ENCODE data around the gene ETV1.

The ETV1 gene

GRCh38 chr7:13986208-13986607 lies 3.3 kb downstream of the ETV1 start:
- no peak for DNase-seq

- no peak for DNase-seq
Measured at GRCh38 chr7:13984831-13985685, 4.4 kb downstream of the ETV1 start.

DNA sequence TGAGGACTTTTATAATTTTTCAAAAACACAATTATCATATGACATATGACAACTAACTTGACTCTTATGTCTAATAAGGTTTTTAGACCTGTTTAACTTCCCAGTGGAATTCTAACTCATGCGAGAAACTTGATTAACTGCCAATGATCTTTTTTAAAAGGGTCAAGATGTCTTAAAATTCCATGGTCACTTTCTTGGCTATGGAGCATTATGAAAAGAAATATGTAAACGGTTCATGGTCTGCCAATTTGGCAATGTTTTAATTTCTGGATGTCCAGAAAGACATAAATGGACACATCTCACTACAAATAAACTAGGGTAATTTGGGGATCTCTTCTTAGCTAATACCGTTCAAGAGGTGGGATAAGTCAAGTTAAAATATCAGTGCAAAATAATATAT lies 5.4 kb downstream of the ETV1 start:
- DNase-seq: no peak

DNA sequence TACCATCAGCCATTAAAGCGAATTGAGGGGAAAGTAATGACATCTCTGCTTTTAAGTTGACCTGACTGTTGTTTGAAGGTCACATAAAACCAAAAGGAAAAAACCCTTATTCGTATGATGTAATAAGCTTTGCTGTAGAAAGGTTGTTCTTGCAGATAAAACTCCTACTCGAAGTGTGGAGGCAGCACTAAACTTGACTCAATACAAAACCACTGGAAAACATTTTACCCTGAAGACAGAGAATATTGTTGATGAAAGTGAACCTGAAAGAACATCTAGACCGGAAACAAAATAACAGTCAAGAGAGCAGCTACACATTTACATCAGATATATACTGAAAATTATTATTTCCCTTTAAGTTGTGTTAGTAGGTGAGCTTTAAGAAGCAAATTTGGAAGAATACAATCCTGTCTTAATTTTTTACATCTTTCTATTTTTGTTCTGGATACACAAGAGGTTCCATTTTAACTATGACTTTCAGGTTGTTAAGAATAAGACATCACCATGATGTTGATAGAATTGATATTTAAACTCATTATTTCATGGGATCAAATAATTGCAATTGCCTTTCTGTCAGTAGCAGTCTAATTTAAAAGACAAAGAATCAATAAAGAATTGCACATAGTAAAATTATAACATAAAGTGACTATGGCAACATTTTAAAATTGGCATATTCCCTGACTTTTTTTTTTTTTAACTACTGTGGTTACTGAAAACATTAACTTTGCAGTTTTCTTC lies 6.4 kb downstream of the ETV1 start:
- DNase-seq: no peak

- no peak for DNase-seq
Measured at GRCh38 chr7:13981070-13981469, 8.4 kb downstream of the ETV1 start.

DNA sequence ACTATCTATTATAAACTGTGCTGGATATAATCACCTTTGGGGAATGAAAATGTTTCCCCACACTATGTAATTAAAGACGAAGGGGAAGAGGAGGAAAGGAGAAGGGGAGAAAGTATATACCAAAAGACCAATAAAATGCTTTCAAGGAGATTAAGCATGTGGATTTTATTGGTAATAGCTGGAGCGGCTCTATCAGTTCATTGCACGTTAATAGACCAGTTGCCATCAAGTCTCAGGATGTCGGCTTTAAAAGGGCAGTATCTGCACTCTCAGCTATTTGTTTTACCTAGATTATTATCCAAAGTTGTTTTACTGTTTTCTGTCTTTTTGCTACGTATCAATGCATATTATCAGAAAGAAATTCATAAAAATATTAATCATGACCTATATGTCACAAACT lies 9.0 kb downstream of the ETV1 start:
- no peak for DNase-seq

DNA sequence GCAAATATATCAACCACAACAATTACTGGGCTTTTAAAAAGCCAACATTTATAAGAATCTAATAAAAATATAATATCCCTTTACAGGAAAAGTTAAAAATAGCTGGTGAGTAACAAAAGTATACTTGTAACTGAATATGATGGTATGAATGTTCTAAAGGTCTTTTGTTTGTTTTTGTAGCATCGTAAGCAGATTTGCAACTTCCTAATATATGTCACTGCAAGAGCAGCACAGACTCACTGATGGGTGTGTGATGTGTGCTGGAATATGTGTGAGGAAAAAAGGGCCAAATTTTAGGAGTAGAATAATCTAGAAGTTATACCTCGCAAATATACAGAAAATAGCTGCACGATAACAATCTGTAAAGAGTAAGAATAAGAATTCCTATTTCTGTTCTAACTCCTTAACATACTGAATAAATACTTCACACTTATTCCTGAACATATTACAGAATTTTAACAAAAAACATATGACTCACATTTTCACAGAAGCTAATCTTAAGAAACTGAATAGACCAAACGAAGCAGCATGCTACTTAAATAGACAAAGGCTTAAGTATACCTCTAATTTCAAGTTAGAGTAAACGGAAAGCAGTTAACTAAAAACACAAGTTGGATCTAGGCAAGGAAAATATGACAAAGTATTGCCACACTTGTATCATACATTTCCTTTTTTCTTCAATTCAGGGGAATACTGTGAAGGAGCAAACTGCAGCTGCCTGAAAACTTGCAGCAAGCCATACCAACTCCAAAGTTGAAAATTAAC lies 9.6 kb downstream of the ETV1 start:
- no peak for DNase-seq

- no peak for DNase-seq
Measured at GRCh38 chr7:13976594-13976993, 12.9 kb downstream of the ETV1 start.

- no peak for DNase-seq
Measured at GRCh38 chr7:13965077-13965476, 24.4 kb downstream of the ETV1 start.

- DNase-seq: no peak
Measured at GRCh38 chr7:13963925-13964324, 25.5 kb downstream of the ETV1 start.

GRCh38 chr7:13955494-13955893 lies 34.0 kb downstream of the ETV1 start:
- DNase-seq: no peak

DNA sequence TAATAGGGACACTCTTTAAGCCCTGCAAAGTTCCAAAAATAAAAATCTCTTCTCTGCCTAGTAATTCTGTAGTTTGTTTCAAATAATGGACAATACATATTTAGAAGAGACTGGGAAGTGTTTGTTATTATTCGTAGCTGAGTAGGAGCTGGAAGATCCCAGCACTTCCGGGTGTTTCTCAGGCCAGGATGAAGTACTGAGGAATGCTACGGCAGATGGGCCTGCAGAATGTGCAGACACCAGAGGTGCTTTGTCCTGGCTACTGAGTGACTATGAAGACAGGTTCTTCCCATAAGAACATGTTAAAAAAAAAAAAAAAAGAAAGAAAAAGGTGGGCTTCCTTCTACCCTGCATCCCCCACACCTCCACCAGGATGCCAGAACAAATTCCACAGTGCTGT lies 36.1 kb downstream of the ETV1 start:
- no peak for DNase-seq

DNA sequence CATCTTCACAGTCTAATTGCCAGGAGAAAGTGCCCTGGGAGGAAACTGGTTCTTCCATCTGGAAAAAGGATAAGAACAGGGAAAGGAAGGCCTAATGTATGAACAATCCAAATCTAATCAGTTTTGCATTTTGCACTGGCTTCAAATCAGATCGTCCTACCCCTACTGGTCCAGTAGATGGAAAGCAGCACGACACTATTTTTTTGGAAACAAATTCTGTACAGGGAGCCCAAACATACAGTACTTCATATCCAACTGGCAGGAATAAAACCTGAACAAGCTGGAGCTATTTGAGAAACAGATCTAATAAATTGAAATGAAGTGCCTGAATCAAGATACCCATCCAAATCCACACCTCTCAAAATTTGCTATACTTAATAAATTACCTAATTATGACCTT lies 36.5 kb downstream of the ETV1 start:
- DNase-seq: no peak

DNA sequence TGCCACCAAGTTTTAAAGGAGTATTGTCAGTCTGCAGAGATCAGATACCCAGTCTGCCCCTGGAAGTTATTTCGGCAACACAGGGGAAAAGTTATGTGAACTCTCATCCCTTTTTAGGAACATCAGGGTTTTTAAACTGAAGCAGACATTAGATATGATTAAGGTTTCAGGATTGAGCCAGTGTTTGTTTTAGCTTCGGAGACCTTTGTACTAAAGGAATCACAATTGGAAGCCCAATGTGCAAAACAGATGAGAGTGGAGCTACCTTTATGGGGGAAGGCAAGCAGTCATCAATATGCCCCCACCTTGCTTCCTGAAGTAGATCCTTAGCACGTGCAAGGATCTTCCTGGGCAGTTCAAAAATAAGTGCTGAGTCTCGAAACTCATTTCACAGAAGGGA lies 39.5 kb downstream of the ETV1 start:
- no peak for DNase-seq

- peak; percentile 69 for DNase-seq
Measured at GRCh38 chr7:13949445-13949844, 40.0 kb downstream of the ETV1 start.

- DNase-seq: no peak
Measured at GRCh38 chr7:13948019-13948801, 41.3 kb downstream of the ETV1 start.

- no peak for DNase-seq
Measured at GRCh38 chr7:13947535-13947934, 41.9 kb downstream of the ETV1 start.

- peak; percentile 21 for DNase-seq
Measured at GRCh38 chr7:13946181-13946580, 43.3 kb downstream of the ETV1 start.

- peak; percentile 96 for DNase-seq
Measured at GRCh38 chr7:13945670-13946069, 43.8 kb downstream of the ETV1 start.

DNA sequence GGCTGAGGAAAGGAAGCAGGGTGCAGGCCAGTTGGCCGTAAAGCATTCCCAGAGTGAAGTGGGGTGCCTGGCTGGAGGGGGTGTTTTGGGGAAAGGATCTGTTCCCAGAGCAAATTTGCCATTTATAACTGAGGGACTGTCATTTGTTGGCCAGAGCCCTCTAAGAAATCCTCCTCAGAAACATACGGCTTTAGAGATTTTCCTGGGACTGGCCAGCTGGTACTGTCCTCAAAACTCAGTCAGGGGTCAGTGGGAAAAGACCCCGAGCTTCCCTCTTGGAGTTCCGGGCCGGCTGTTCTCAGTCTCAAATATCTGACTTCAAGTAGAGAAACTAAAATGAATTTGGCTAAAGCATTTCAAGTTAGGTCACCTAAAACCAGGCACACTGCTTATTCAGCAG lies 55.9 kb downstream of the ETV1 start:
- no peak for DNase-seq

- no peak for DNase-seq
Measured at GRCh38 chr7:13933091-13933490, 56.4 kb downstream of the ETV1 start.

DNA sequence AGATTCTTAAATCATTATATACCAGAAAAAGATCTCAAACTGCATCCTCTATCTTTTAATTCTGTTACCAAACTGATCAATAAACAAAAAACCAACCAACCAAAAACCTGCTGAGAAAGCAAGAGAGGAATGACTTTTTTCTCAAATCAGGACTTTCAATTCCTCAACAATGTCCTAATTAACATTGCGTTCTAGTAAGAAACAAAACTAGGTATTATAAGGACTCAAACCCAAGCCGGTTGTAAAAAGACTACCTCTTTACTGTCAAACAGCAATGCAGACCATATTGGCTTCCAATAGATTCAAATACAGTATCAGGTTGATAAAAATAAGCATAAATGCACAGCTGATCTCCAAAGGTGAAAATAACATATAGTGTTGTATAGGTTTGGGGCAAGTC lies 57.3 kb downstream of the ETV1 start:
- no peak for DNase-seq

DNA sequence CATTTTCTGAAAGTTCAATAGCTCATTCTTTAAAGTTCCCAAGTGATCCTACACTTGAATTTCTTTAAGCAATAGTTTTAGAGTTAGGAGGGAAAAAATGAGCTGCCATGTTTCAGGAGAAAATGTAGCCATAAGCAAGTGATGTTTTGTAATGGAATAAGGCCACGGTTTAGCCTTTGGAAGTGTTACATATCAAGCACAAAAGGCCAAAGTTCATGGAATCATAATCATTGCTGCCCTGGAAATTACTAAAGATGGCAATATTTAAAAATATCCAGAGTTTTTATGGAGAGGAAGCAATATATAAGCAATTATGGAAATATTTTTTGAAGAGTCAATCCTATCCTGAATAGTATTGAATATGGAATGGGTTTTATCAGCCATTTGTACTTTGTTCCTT lies 68.4 kb downstream of the ETV1 start:
- DNase-seq: no peak
